ENCODE data around the gene TSG101.

- TF ChIP-seq CTCF (IDR thresholded peaks at IDR 0.05) (no peak), POLR2A (IDR thresholded peaks at IDR 0.05) (no peak), POLR2AphosphoS5 (IDR thresholded peaks at IDR 0.05) (no peak)
Observed at GRCh38 chr11:18495271-18495670, 31.5 kb downstream of the TSG101 start.

All from gastroesophageal sphincter (tissue), 3 donors.